Right lobe of liver (tissue), 6 donors: ENCODE results near the gene SLC38A1. TPM values are rescaled to one million over a fixed set of nuclear protein-coding genes. Genes with fewer than 3 reads are reported as not detected.
A peak's percentile ranks its signal among the peaks of the same experiment; 100 is the strongest.

Source experiments
- ATAC-seq, 4 donors: fragments of 200-7000 bp; cut with Tn5 transposase; one replicate each; pipeline ENCODE4 v1.9.1; 2020; ENCODE audit warnings: mild to moderate bottlenecking in 4 of 4, moderate library complexity in 4 of 4
- DNase-seq, 3 donors: peaks; one replicate each; pipeline ENCODE4 v3.0.0-alpha.2; 2020
- H3K27ac ChIP-seq, 3 donors: fragments of 200-600 bp; one replicate each; pipeline ENCODE4 v1.8.0; 2022
- H3K27me3 ChIP-seq, 2 donors: fragments of 200-600 bp; one replicate each; pipeline ENCODE4 v1.8.0; 2022
- H3K36me3 ChIP-seq, 4 donors: fragments of 200-600 bp; sonication (generic) in 1 of 4; one replicate each; pipeline versions ENCODE4 v1.5.1 to v1.8.0; 2017 to 2022; ENCODE audit warnings: control low read depth in 1 of 4
- H3K4me1 ChIP-seq, 4 donors: fragments of 200-600 bp; sonication (generic) in 1 of 4; one replicate each; pipeline versions ENCODE4 v1.5.1 to v1.8.0; 2017 to 2022; ENCODE audit warnings: control low read depth in 1 of 4
- H3K4me3 ChIP-seq, 3 donors: fragments of 200-600 bp; one replicate each; pipeline ENCODE4 v1.8.0; 2022
- H3K9me3 ChIP-seq, 4 donors: fragments of 200-600 bp; sonication (generic) in 1 of 4; one replicate each; pipeline versions ENCODE4 v1.5.1 to v1.8.0; 2017 to 2022; ENCODE audit warnings: control low read depth in 1 of 4
- CTCF ChIP-seq, 4 donors: fragments of 200-600 bp in 3 of 4; fragments of 450-650 bp in 1 of 4; IDR thresholded peaks; one replicate each; pipeline versions ENCODE4 v1.5.1 to v1.8.0; 2016 to 2022; ENCODE audit warnings: antibody characterized with exemption in 4 of 4, mild to moderate bottlenecking in 2 of 4
- POLR2A ChIP-seq: fragments of 450-650 bp; IDR thresholded peaks from one replicate; pipeline ENCODE4 v1.6.1; 2017; ENCODE audit warnings: antibody characterized with exemption, mild to moderate bottlenecking
- whole genome bisulfite sequencing: methylation state at CpG from one replicate; pipeline ENCODE4 v1.1.6; 2018; ENCODE audit warnings: low coverage, low lambda C conversion rate; ENCODE audit not compliant: insufficient coverage; ENCODE audit errors: missing lambda C conversion rate; 5-methylcytosine and 5-hydroxymethylcytosine counted together
- intact Hi-C, 2 donors: fragments of 100-400 bp; cut with DNase I; formaldehyde crosslinking; loops; one replicate each; pipeline versions ENCODE4 v1.11.2 to v1.14.1; 2022
- total RNA-seq, 6 experiments: library from RNA; depleted of rRNA in 2 of 6; stranded (reverse); fragments of >200 nt in 2 of 6; fragmentation: NEBNext Ultra II Directional in 3 of 6; extraction: Animal tissue kit (Norgen Biotek cat#: 25700) in 3 of 6; gene quantifications; one replicate each; pipeline versions ENCODE4 v1.1.0 to v1.2.4, GENCODE V29; 2016 to 2023
- donor health status: DM: no; HTN: yes; CAD: no.
- donor health status: DM: no; HTN: no; CAD: no.
- donor health status: DM: no; HTN: no; CAD: no.
- donor health status: DM: no; HTN: yes; CAD: no.
- donor health status: DM: no; HTN: yes; CAD: no.

SLC38A1 gene
- total RNA-seq, 6 experiments from 2014 or later: 7.9 to 20.7 (median 12.2) TPM

- H3K27ac ChIP-seq: no peak overlapping the region
- DNase-seq: no peak
Observed at GRCh38 chr12:46208370-46208769, 60.5 kb downstream of the SLC38A1 start.

DNA sequence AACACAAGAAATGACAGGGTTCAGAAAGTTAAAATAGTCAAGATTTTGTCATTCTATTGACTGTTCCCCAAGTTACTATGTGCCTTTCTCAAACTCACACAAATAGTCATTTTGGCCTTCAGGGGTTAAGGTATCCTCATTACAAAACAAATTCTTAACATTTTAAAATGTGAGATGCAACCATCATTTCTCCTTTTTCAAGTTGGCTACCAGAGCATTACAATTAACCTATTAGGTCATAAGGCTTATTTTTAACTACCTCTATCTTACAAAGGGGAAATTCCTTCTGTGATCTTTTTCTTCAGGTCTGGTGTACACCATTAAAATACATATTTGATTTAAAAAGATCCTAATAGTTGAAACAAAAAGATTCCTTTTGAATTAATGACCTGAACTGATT, 61.2 kb downstream of the SLC38A1 start:
- H3K27ac ChIP-seq: no peak overlapping the region
- H3K4me3 ChIP-seq: no peak overlapping the region
- intact Hi-C loops: no loop called here
- DNase-seq (no peak), ATAC-seq (no peak)
- peaks cover 0 to 15% (median 0%) of the 10 kb centered on the region in 4 donors for H3K4me1 ChIP-seq
- H3K9me3 ChIP-seq: no peaks in the 10 kb centered on the region
- TF ChIP-seq CTCF (IDR thresholded peaks at IDR 0.05) (no peak), POLR2A (no peak)
- H3K27me3 ChIP-seq: no peaks in the 10 kb centered on the region
- H3K36me3 ChIP-seq: peaks cover 0 to 7% (median 0%) of the 10 kb centered on the region in 4 donors

More at GRCh38 chr12:46208370-46208769, 60.5 kb downstream of the SLC38A1 start:
- no peaks in the 10 kb centered on the region for H3K9me3 ChIP-seq
- H3K4me3 ChIP-seq: no peak overlapping the region
- peaks cover 0 to 4% (median 0%) of the 10 kb centered on the region in 4 donors for H3K36me3 ChIP-seq
- intact Hi-C loops: no loop called here
- ATAC-seq: no peak
- TF ChIP-seq CTCF (IDR thresholded peaks at IDR 0.05): no peak
- TF ChIP-seq POLR2A: no peak
- peaks cover 0 to 15% (median 0%) of the 10 kb centered on the region in 4 donors for H3K4me1 ChIP-seq
- no peaks in the 10 kb centered on the region for H3K27me3 ChIP-seq

GRCh38 chr12:46206471-46206870, 62.4 kb downstream of the SLC38A1 start:
- H3K9me3 ChIP-seq: no peaks in the 10 kb centered on the region
- TF ChIP-seq POLR2A (no peak), CTCF (IDR thresholded peaks at IDR 0.05) (no peak)
- H3K4me3 ChIP-seq: no peak overlapping the region
- ATAC-seq (no peak), DNase-seq (no peak)
- peaks cover 0 to 15% (median 0%) of the 10 kb centered on the region in 4 donors for H3K4me1 ChIP-seq
- H3K36me3 ChIP-seq: peaks cover 0 to 8% (median 0%) of the 10 kb centered on the region in 4 donors
- H3K27ac ChIP-seq: no peak overlapping the region
- no peaks in the 10 kb centered on the region for H3K27me3 ChIP-seq
- intact Hi-C loops: no loop called here
- WGBS: 48% methylated on average over 3 of the region's 3 CpGs

GRCh38 chr12:46205294-46205693, 63.5 kb downstream of the SLC38A1 start:
- DNase-seq (no peak), ATAC-seq (no peak)
- 61% methylated on average over 2 of the region's 2 CpGs for WGBS
- H3K27me3 ChIP-seq: no peaks in the 10 kb centered on the region
- peaks cover 0 to 8% (median 0%) of the 10 kb centered on the region in 4 donors for H3K36me3 ChIP-seq
- H3K4me1 ChIP-seq: peaks cover 0 to 15% (median 0%) of the 10 kb centered on the region in 4 donors
- no peaks in the 10 kb centered on the region for H3K9me3 ChIP-seq
- H3K4me3 ChIP-seq: no peak overlapping the region
- no peak for TF ChIP-seq POLR2A
- no peak for TF ChIP-seq CTCF (IDR thresholded peaks at IDR 0.05)
- intact Hi-C loops: no loop called here
- no peak overlapping the region for H3K27ac ChIP-seq

DNA sequence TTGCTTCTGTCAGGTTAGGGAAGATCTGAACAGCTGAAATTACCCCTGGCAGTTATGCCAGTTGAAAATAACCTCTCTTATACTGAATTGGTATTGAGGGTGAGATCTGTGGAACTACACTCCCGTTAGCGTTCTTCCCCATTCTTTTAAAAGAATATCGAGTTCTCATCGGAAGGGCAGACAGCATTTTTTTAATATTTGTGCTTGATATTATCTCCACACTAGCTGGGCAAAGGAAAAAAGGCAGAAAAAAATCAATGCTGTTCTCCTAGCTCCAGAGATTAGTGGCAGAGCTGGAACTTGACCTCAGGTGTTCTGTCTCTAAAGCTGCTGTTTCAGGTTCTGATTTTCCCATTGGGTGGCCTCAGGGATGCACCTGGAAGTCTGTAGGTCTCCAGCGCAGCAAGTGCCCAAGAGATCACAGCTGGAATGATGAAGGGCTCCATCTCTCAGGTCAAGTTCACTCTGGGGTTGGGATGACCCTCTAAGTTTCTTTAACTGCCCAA, 67.5 kb downstream of the SLC38A1 start:
- H3K27me3 ChIP-seq: no peaks in the 10 kb centered on the region
- peaks cover 0 to 7% (median 0%) of the 10 kb centered on the region in 4 donors for H3K4me1 ChIP-seq
- no peak overlapping the region for H3K27ac ChIP-seq
- ATAC-seq (peak; percentile 32 to 60 (median 41)), DNase-seq (no peak)
- intact Hi-C loops: no loop called here
- TF ChIP-seq CTCF (IDR thresholded peaks at IDR 0.05) (no peak), POLR2A (no peak)
- no peak overlapping the region for H3K4me3 ChIP-seq
- WGBS: 28% methylated on average over 4 of the region's 5 CpGs
- H3K36me3 ChIP-seq: peaks cover 0 to 8% (median under 1%) of the 10 kb centered on the region in 4 donors
- no peaks in the 10 kb centered on the region for H3K9me3 ChIP-seq
